Measurements from ENCODE around the gene TRPC4AP. TPM values are rescaled to one million over a fixed set of nuclear protein-coding genes. Genes with fewer than 3 reads are reported as not detected.

The TRPC4AP gene
- total and polyA plus RNA-seq, 2 of the 8 experiments (the other 6 are each of a cell fraction or from before 2014, with no cell fraction given) = 73.1 to 74.8 TPM

DNA sequence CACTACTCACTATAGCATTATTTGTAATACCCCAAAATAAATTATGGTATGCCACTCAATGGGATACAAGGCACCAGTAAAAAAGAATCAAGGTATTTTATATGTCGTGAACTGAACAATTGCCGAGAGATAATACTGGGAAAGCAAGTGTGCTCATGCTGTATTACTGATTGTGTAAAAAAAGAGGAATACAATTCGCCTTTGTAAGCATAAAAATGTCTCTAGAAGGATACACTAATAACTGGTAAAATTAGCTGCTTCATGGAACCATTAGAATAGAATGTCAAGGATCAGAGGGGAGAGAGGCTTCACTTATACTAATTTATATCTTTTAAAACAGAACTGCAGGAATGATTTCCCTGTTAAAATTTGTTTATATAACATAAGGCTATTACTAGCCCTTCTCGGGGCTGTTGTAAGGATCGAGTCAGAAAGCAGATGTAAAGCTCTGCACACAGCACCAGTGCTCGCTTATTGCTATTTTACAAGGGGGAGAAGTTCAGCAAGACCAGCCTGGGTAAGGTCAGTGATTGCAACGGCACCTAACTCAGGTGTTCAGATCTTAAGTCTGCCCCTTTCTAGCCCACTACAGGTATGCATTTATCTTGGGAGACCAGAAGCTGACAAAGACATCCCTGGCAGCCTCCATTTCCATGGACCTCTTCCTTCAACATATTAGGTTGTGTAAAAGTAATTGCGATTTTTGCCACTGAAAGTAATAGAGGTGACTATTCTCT, 75.3 kb downstream of the TRPC4AP start (continued):
- TF ChIP-seq CTBP2 (IDR thresholded peaks at IDR 0.05; ENCODE audit: borderline replicate concordance, insufficient read depth, insufficient read length, low read length) = no peak
- TF ChIP-seq BACH1 (IDR thresholded peaks at IDR 0.05; ENCODE audit: low read length) = no peak
- no peak for TF ChIP-seq CHD2 (IDR thresholded peaks at IDR 0.05; ENCODE audit: low read length)
- no peak for TF ChIP-seq SUZ12 (IDR thresholded peaks at IDR 0.05; ENCODE audit: low read length)
- no peak for TF ChIP-seq EZH2 (IDR thresholded peaks at IDR 0.05; ENCODE audit: low read depth, low read length, severe bottlenecking)
- TF ChIP-seq SP1 (IDR thresholded peaks at IDR 0.05; ENCODE audit: low read depth, low read length) = no peak
- TF ChIP-seq CBX8 (IDR thresholded peaks at IDR 0.05; ENCODE audit: borderline replicate concordance, low read depth, low read length) = no peak

Data from H1 (cell line).